HL-60 (cell line): ENCODE data around the gene DNAI7.

Source experiments
- DNase-seq, 2 experiments: peaks; one replicate each; pipeline ENCODE4 v3.0.0-alpha.2; 2010 to 2020; ENCODE audit warnings: low read depth in 1 of 2, low spot score in 1 of 2
- H3K27ac ChIP-seq: fragments of 250-450 bp; sonication (Bioruptor Pico); replicated peaks from 2 replicates; pipeline ENCODE4 v1.5.1; 2020; ENCODE audit warnings: mild to moderate bottlenecking, moderate library complexity
- H3K27me3 ChIP-seq: fragments of 250-450 bp; sonication (Bioruptor Pico); 2 replicates; pipeline ENCODE4 v1.5.1; 2021; ENCODE audit warnings: mild to moderate bottlenecking, moderate library complexity; ENCODE audit not compliant: insufficient read depth, poor library complexity, severe bottlenecking
- H3K4me3 ChIP-seq: replicated peaks from 2 replicates; pipeline ENCODE4 v1.5.1; 2011; ENCODE audit warnings: mild to moderate bottlenecking, control low read depth, low read length; ENCODE audit not compliant: insufficient read depth
- GABPA ChIP-seq: IDR thresholded peaks from 2 replicates; pipeline ENCODE4 v1.6.1; 2012; ENCODE audit warnings: low read depth
- POLR2AphosphoS5 ChIP-seq: IDR thresholded peaks from 2 replicates; pipeline ENCODE4 v1.6.1; 2012; ENCODE audit warnings: low read depth
- SPI1 ChIP-seq: IDR thresholded peaks from 2 replicates; pipeline ENCODE4 v1.6.1; 2012; ENCODE audit warnings: low read depth, mild to moderate bottlenecking, borderline replicate concordance
- TF ChIP-seq, protein P1 (sequence below): IDR thresholded peaks from 2 replicates; pipeline ENCODE4 v1.6.1; 2012; ENCODE audit warnings: low read depth; ENCODE audit not compliant: insufficient replicate concordance
- TF ChIP-seq, protein P2 (sequence below): IDR thresholded peaks from one replicate; pipeline ENCODE4 v1.5.1; 2011; ENCODE audit warnings: low read length, control low read depth, inconsistent platforms; ENCODE audit not compliant: insufficient read depth

The DNAI7 gene

DNA sequence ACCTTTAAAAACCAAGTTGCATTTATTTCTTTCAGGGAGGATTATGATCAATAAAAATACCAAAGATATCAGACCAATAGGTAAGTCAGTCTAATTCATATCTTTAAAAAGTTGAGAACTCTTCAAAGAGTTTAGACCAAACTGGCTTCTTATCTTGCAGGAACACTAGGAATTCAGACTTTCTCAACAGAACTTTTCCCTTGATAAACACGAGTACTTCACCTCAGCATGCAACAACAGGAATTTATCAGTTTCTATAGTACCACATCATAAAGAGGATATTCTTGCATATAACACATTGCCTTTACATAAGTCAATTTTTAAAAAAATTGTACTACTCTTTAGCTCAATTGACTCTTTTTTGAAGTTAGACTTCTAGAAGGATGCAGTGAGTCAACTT is 68.2 kb downstream of the DNAI7 start:
- Histone ChIP-seq H3K27me3 (no peaks in the 10 kb centered on the region), H3K27ac (no peak overlapping the region), H3K4me3 (no peak overlapping the region)
- DNase-seq = no peak
- TF ChIP-seq SPI1 (no peak), POLR2AphosphoS5 (no peak), GABPA (no peak)
- TF ChIP-seq, protein P1, sequence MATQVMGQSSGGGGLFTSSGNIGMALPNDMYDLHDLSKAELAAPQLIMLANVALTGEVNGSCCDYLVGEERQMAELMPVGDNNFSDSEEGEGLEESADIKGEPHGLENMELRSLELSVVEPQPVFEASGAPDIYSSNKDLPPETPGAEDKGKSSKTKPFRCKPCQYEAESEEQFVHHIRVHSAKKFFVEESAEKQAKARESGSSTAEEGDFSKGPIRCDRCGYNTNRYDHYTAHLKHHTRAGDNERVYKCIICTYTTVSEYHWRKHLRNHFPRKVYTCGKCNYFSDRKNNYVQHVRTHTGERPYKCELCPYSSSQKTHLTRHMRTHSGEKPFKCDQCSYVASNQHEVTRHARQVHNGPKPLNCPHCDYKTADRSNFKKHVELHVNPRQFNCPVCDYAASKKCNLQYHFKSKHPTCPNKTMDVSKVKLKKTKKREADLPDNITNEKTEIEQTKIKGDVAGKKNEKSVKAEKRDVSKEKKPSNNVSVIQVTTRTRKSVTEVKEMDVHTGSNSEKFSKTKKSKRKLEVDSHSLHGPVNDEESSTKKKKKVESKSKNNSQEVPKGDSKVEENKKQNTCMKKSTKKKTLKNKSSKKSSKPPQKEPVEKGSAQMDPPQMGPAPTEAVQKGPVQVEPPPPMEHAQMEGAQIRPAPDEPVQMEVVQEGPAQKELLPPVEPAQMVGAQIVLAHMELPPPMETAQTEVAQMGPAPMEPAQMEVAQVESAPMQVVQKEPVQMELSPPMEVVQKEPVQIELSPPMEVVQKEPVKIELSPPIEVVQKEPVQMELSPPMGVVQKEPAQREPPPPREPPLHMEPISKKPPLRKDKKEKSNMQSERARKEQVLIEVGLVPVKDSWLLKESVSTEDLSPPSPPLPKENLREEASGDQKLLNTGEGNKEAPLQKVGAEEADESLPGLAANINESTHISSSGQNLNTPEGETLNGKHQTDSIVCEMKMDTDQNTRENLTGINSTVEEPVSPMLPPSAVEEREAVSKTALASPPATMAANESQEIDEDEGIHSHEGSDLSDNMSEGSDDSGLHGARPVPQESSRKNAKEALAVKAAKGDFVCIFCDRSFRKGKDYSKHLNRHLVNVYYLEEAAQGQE = no peak
- TF ChIP-seq, protein P2, sequence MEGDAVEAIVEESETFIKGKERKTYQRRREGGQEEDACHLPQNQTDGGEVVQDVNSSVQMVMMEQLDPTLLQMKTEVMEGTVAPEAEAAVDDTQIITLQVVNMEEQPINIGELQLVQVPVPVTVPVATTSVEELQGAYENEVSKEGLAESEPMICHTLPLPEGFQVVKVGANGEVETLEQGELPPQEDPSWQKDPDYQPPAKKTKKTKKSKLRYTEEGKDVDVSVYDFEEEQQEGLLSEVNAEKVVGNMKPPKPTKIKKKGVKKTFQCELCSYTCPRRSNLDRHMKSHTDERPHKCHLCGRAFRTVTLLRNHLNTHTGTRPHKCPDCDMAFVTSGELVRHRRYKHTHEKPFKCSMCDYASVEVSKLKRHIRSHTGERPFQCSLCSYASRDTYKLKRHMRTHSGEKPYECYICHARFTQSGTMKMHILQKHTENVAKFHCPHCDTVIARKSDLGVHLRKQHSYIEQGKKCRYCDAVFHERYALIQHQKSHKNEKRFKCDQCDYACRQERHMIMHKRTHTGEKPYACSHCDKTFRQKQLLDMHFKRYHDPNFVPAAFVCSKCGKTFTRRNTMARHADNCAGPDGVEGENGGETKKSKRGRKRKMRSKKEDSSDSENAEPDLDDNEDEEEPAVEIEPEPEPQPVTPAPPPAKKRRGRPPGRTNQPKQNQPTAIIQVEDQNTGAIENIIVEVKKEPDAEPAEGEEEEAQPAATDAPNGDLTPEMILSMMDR = no peak

DNA sequence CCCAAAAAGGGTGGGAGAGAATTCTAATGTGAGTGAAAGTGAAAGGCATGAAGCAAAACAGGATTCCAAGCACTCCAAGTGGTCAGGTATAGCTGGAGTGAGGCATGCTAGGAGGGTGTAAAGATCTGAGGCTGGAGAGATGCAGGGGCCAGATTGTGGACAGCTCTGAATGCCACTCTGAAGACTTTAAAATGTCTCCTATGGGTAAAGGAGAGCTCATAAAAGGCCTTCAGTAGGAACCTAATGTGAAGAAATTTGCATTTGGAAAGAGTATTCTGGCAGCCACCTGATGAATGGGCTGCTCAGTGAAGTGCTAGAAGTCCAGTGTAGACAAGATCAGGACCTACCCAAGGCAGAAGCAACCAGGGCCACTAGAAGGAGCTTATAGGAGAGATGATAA is 68.9 kb downstream of the DNAI7 start:
- Histone ChIP-seq H3K4me3 (no peak overlapping the region), H3K27ac (no peak overlapping the region), H3K27me3 (no peaks in the 10 kb centered on the region)
- no peak for DNase-seq
- TF ChIP-seq, protein P1 = no peak
- TF ChIP-seq GABPA (no peak), POLR2AphosphoS5 (no peak), SPI1 (no peak)
- TF ChIP-seq, protein P2 = no peak

GRCh38 chr12:25124493-25124892 is 70.5 kb downstream of the DNAI7 start:
- Histone ChIP-seq H3K4me3 (no peak overlapping the region), H3K27ac (no peak overlapping the region), H3K27me3 (no peaks in the 10 kb centered on the region)
- TF ChIP-seq SPI1 = no peak
- no peak for TF ChIP-seq GABPA
- TF ChIP-seq, protein P2 = no peak
- TF ChIP-seq POLR2AphosphoS5 = no peak
- TF ChIP-seq, protein P1 = no peak
- DNase-seq = no peak
